Natural killer cell treated with Interleukin-12 subunit alpha and Interleukin-12 subunit beta and Interleukin-15 and Interleukin-18, amount 100 ng/mL, for 72 hours (primary cell): ENCODE data around the gene DNAJC1. TPM values are rescaled to one million over a fixed set of nuclear protein-coding genes. Genes with fewer than 3 reads are reported as not detected.

Experiments
- ATAC-seq, 2 donors: fragments of 150-1000 bp; cut with Tn5 transposase in 1 of 2; sonication (Bioruptor Pico), chemical (Tn5 transposase) in 1 of 2; 2 replicates each; pipeline ENCODE4 v1.10.0; 2021
- DNase-seq: peaks from one replicate; pipeline ENCODE4 v3.0.0; 2022; ENCODE audit warnings: low spot score
- H3K27ac Mint-ChIP-seq, 2 donors: 1 replicate in 1 of 2; 2 replicates in 1 of 2; pipeline ENCODE4 v1.8.0; 2022; ENCODE audit warnings: mixed read lengths in 2 of 2, mild to moderate bottlenecking in 1 of 2, moderate library complexity in 1 of 2
- H3K27me3 Mint-ChIP-seq, 2 donors: 1 replicate in 1 of 2; 2 replicates in 1 of 2; pipeline ENCODE4 v1.8.0; 2022; ENCODE audit warnings: mixed read lengths in 2 of 2
- H3K36me3 Mint-ChIP-seq: one replicate; pipeline ENCODE4 v1.8.0; 2022; ENCODE audit warnings: mixed read lengths
- H3K4me1 Mint-ChIP-seq, 2 donors: 1 replicate in 1 of 2; 2 replicates in 1 of 2; pipeline ENCODE4 v1.8.0; 2022; ENCODE audit warnings: low read depth in 2 of 2, mixed read lengths in 2 of 2, mild to moderate bottlenecking in 1 of 2
- H3K4me3 Mint-ChIP-seq: one replicate; pipeline ENCODE4 v1.8.0; 2022; ENCODE audit warnings: mixed read lengths
- H3K9me3 Mint-ChIP-seq: 2 replicates; pipeline ENCODE4 v1.8.0; 2022; ENCODE audit warnings: mixed read lengths
- total RNA-seq, 2 donors: library from RNA; stranded (reverse); gene quantifications; one replicate each; pipeline ENCODE4 v1.2.3, GENCODE V29; 2022

The DNAJC1 gene
- total RNA-seq, 2 donors from 2014 or later: 37.8 to 53.5 TPM

GRCh38 chr10:21926949-21927348, 76.6 kb downstream of the DNAJC1 start:
- Mint-ChIP-seq H3K9me3 (no peaks in the 10 kb centered on the region), H3K4me3 (no peak overlapping the region), H3K27ac (no peak overlapping the region), H3K27me3 (no peaks in the 10 kb centered on the region), H3K4me1 (peaks cover 9 to 11% of the 10 kb centered on the region in 2 donors), H3K36me3 (no peaks in the 10 kb centered on the region)
- no peak for ATAC-seq
- no peak for DNase-seq

- H3K4me1 Mint-ChIP-seq: peaks cover 5 to 6% of the 10 kb centered on the region in 2 donors
- no peak overlapping the region for H3K27ac Mint-ChIP-seq
- no peak overlapping the region for H3K4me3 Mint-ChIP-seq
- ATAC-seq (no peak), DNase-seq (no peak)
- no peaks in the 10 kb centered on the region for H3K36me3 Mint-ChIP-seq
- H3K27me3 Mint-ChIP-seq: no peaks in the 10 kb centered on the region
- H3K9me3 Mint-ChIP-seq: no peaks in the 10 kb centered on the region
Measured at GRCh38 chr10:21926358-21926925, 77.1 kb downstream of the DNAJC1 start.

DNA sequence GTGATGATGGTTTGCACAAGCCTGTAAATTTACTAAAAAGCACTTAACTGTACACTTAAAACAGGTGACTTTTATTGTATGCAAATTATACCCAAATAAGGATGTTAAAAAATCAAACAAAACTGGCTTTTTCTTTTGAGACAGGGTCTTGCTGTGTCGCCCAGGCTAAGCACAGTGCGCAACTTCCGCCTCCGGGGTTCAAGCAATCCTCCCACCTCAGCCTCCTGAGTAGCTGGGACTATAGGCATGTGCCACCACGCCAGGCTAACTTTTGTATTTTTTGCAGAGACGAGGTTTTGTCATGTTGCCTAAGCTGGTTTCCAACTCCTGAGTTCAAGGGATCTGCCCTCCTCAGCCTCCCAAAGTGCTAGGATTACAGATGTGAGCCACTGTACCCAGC, 77.7 kb downstream of the DNAJC1 start:
- H3K4me1 Mint-ChIP-seq: peaks cover under 1 to 3% of the 10 kb centered on the region in 2 donors
- no peaks in the 10 kb centered on the region for H3K9me3 Mint-ChIP-seq
- DNase-seq (no peak), ATAC-seq (no peak)
- H3K4me3 Mint-ChIP-seq: no peak overlapping the region
- H3K27me3 Mint-ChIP-seq: no peaks in the 10 kb centered on the region
- H3K27ac Mint-ChIP-seq: no peak overlapping the region
- H3K36me3 Mint-ChIP-seq: no peaks in the 10 kb centered on the region

GRCh38 chr10:21924511-21924910, 79.0 kb downstream of the DNAJC1 start:
- no peak overlapping the region for H3K4me3 Mint-ChIP-seq
- H3K9me3 Mint-ChIP-seq: no peaks in the 10 kb centered on the region
- no peaks in the 10 kb centered on the region for H3K27me3 Mint-ChIP-seq
- ATAC-seq: no peak
- peaks cover 0 to 2% of the 10 kb centered on the region in 2 donors for H3K4me1 Mint-ChIP-seq
- peaks cover 5% of the 10 kb centered on the region for H3K36me3 Mint-ChIP-seq
- no peak overlapping the region for H3K27ac Mint-ChIP-seq
- no peak for DNase-seq

GRCh38 chr10:21920633-21921032, 82.9 kb downstream of the DNAJC1 start:
- Mint-ChIP-seq H3K36me3 (peaks cover 5% of the 10 kb centered on the region), H3K27me3 (no peaks in the 10 kb centered on the region), H3K9me3 (no peaks in the 10 kb centered on the region), H3K4me3 (no peak overlapping the region), H3K4me1 (peaks cover 0 to 2% of the 10 kb centered on the region in 2 donors), H3K27ac (no peak overlapping the region)
- ATAC-seq (no peak), DNase-seq (no peak)

DNA sequence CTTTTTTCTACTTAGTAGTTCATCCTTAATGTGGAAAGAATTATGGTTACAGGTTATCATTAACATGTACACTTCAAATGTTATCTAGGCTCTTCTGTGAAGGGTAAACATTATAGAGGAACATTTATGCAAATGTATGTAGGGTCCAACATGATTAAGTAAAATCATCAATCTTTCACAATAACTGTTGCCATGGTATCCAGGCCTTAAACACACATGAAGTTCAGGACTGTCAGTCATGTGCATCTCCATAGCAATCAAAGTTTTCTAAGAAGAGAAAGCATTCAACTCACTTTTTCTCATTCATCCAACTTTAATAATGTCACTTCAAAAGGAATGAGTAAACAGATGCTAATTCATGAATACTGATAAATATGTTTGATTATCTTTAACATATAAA, 83.6 kb downstream of the DNAJC1 start:
- no peak overlapping the region for H3K4me3 Mint-ChIP-seq
- no peak overlapping the region for H3K27ac Mint-ChIP-seq
- peaks cover 5% of the 10 kb centered on the region for H3K36me3 Mint-ChIP-seq
- DNase-seq: no peak
- H3K27me3 Mint-ChIP-seq: no peaks in the 10 kb centered on the region
- ATAC-seq: no peak
- H3K4me1 Mint-ChIP-seq: peaks cover 0 to 1% of the 10 kb centered on the region in 2 donors
- no peaks in the 10 kb centered on the region for H3K9me3 Mint-ChIP-seq

DNA sequence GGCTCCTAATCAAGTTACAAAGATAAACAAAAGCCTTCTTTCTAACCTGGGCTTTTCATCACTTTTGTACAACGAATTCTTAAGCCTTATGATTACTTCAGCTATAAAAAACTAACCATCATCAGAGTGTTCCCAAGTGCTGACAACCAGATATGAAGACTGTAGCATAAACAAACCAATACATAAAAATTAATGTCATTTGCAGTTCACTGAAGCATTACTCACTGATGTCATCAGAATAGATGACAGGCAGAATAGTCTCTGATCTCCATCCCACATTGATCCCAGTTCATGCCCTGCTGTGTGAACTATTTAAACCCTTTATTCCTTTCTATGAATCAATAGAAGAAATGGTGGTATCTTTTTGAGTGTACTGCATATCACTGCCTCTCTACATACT, 84.4 kb downstream of the DNAJC1 start:
- Mint-ChIP-seq H3K27me3 (no peaks in the 10 kb centered on the region), H3K9me3 (no peaks in the 10 kb centered on the region), H3K4me1 (no peaks in the 10 kb centered on the region), H3K27ac (no peak overlapping the region), H3K4me3 (no peak overlapping the region), H3K36me3 (peaks cover 5% of the 10 kb centered on the region)
- no peak for ATAC-seq
- no peak for DNase-seq

DNA sequence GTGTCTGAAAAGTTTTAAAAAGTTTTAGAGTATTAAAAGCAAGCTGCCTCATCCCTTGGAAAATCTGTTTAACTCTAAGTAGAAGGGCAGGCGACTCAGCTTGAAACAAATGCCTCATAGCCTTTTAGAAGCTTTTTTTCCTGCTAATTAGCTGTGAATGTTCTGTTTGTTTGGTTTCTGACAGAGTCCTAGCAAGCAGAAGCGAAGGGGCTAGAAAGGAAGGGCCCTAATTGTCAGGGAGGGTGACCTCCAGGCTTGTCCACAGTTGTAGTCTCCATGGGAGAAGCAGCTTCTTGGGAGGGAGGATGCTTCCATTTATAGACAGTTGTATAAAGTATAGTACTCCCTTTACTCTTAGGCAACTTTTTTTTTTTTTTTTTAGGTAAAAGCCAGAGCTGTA, 90.9 kb downstream of the DNAJC1 start:
- DNase-seq (no peak), ATAC-seq (no peak)
- H3K27ac Mint-ChIP-seq: peak overlapping the region in 1 of 2 donors; percentile 31
- peaks cover 4 to 18% of the 10 kb centered on the region in 2 donors for H3K4me1 Mint-ChIP-seq
- H3K27me3 Mint-ChIP-seq: no peaks in the 10 kb centered on the region
- H3K9me3 Mint-ChIP-seq: no peaks in the 10 kb centered on the region
- H3K36me3 Mint-ChIP-seq: peaks cover 4% of the 10 kb centered on the region
- no peak overlapping the region for H3K4me3 Mint-ChIP-seq

DNA sequence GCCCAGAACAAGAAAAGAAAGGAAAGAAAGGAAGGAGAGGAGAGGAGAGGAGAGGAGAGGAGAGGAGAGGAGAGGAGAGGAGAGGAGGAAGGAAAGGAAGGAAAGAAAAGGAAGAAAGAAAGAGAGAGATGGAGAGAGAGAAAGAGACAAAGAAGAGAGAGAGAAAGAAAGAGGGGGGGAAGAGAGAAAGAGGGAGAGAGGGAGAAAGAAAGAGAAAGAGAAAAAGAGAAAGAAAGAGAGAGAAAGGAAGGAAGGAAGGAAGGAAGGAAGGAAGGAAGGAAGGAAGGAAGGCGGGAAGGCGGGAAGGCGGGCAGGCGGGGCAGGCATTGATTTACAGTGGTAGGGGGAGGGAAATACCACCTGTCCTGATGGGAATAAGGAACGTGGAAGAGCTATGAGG, 92.7 kb downstream of the DNAJC1 start:
- ATAC-seq: no peak
- H3K9me3 Mint-ChIP-seq: no peaks in the 10 kb centered on the region
- H3K4me3 Mint-ChIP-seq: no peak overlapping the region
- DNase-seq: no peak
- H3K27me3 Mint-ChIP-seq: no peaks in the 10 kb centered on the region
- peaks cover 4 to 18% of the 10 kb centered on the region in 2 donors for H3K4me1 Mint-ChIP-seq
- peaks cover 4% of the 10 kb centered on the region for H3K36me3 Mint-ChIP-seq
- no peak overlapping the region for H3K27ac Mint-ChIP-seq

GRCh38 chr10:21907436-21907835, 96.1 kb downstream of the DNAJC1 start:
- Mint-ChIP-seq H3K27ac (no peak overlapping the region), H3K9me3 (no peaks in the 10 kb centered on the region), H3K4me1 (peaks cover 3 to 6% of the 10 kb centered on the region in 2 donors), H3K4me3 (no peak overlapping the region), H3K36me3 (peaks cover 4% of the 10 kb centered on the region), H3K27me3 (no peaks in the 10 kb centered on the region)
- ATAC-seq (no peak), DNase-seq (no peak)

DNA sequence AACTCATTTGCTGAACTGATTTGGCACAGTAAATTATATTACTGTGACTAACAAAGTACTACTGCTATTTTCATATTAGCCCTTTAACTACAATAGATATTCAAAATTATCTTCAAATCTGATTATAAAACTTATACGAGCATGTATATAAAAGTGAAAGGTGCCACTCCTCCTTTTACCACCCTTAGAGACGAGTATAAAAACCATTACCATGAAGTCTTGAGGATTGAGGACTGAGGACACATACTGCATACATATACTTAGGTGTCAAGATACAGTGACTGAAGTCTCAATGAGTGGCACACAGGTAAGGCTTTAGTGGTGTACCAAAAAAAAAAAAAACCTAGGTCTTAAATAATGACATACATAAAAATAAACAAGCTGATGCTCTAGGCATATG, 98.6 kb downstream of the DNAJC1 start:
- H3K4me1 Mint-ChIP-seq: peaks cover 0 to 2% of the 10 kb centered on the region in 2 donors
- DNase-seq (no peak), ATAC-seq (no peak)
- no peak overlapping the region for H3K4me3 Mint-ChIP-seq
- no peaks in the 10 kb centered on the region for H3K36me3 Mint-ChIP-seq
- H3K9me3 Mint-ChIP-seq: no peaks in the 10 kb centered on the region
- H3K27me3 Mint-ChIP-seq: no peaks in the 10 kb centered on the region
- H3K27ac Mint-ChIP-seq: no peak overlapping the region

- Mint-ChIP-seq H3K4me3 (no peak overlapping the region), H3K4me1 (peaks cover 0 to 15% of the 10 kb centered on the region in 2 donors), H3K27me3 (no peaks in the 10 kb centered on the region), H3K27ac (no peak overlapping the region), H3K36me3 (peaks cover 4% of the 10 kb centered on the region), H3K9me3 (no peaks in the 10 kb centered on the region)
- ATAC-seq: no peak
- DNase-seq: no peak
Measured at GRCh38 chr10:21899736-21900135, 103.8 kb downstream of the DNAJC1 start.

GRCh38 chr10:21895932-21896331, 107.6 kb downstream of the DNAJC1 start:
- peaks cover 22% of the 10 kb centered on the region for H3K36me3 Mint-ChIP-seq
- no peaks in the 10 kb centered on the region for H3K27me3 Mint-ChIP-seq
- no peak for DNase-seq
- H3K4me3 Mint-ChIP-seq: no peak overlapping the region
- ATAC-seq: peak; percentile 24 to 36
- no peak overlapping the region for H3K27ac Mint-ChIP-seq
- H3K9me3 Mint-ChIP-seq: peaks cover 6% of the 10 kb centered on the region
- H3K4me1 Mint-ChIP-seq: peaks cover 10 to 22% of the 10 kb centered on the region in 2 donors

DNA sequence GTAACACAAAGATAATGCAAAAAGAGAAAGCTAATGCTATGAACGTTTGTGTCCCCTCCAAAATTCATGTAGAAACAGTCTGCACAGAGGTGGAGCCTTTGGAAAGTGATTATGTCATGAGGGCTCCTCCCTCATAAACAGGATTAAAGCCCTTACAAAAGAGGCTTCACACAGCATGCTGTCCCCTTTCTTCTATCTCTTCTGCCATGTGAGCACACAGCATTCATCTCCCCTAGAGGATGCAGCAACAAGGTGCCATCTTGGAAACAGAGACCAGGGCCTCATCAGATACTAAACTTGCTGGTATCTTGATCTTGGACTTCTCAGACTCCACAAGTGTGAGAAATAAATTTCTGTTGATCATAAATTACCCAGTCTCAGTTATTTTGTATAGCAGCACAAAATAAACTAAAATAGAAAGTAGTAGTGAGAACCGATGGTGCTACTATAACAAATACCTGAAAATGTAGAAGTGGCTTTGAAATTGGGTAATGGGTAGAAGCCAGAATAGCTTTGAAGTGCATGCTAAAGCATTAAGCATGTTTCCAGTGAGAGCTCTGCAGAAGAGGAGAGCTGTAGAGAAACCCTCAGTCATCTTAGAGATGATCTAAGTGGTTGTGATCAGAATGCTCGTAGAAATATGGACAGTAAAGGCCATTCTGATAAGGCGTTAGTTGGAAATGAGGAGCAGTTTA, 108.7 kb downstream of the DNAJC1 start:
- Mint-ChIP-seq H3K27me3 (no peaks in the 10 kb centered on the region), H3K4me1 (peaks cover 16 to 28% of the 10 kb centered on the region in 2 donors), H3K4me3 (no peak overlapping the region), H3K36me3 (peaks cover 22% of the 10 kb centered on the region), H3K27ac (no peak overlapping the region), H3K9me3 (peaks cover 6% of the 10 kb centered on the region)
- no peak for DNase-seq
- ATAC-seq: no peak
